SH-SY5Y (cell line): Measurements from ENCODE around the gene SLC22A4.

Experiments
- GATA2 ChIP-seq: IDR thresholded peaks from 2 replicates; pipeline ENCODE4 v1.6.1; 2011; ENCODE audit warnings: mild to moderate bottlenecking, low read depth, low read length
- GATA3 ChIP-seq: IDR thresholded peaks from 2 replicates; pipeline ENCODE4 v1.6.1; 2011; ENCODE audit warnings: low read depth, mild to moderate bottlenecking, low read length, moderate library complexity

GRCh38 chr5:132369474-132370180, 75.4 kb downstream of the SLC22A4 start, which contains the start of gene SLC22A5:
- no peak for TF ChIP-seq GATA2
- TF ChIP-seq GATA3 = no peak
